ENCODE results near the gene NDUFB8.

- no peak for TF ChIP-seq CTCF (conservative IDR thresholded peaks at IDR 0.05; ENCODE audit: low read depth, low read length)
- TF ChIP-seq EZH2 (IDR thresholded peaks at IDR 0.05; ENCODE audit: low read length, unreplicated experiment), result no peak
Measured at GRCh38 chr10:100477970-100478369, 51.7 kb downstream of the NDUFB8 start.

Data from PC-3 (cell line).